HepG2 (cell line): ENCODE measurements around the gene DLG4. TPM values are rescaled to one million over a fixed set of nuclear protein-coding genes. Genes with fewer than 3 reads are reported as not detected.
A peak's percentile ranks its signal among the peaks of the same experiment; 100 is the strongest.

Experiments
- ETS1 ChIP-seq: sonication (generic); formaldehyde crosslinking; IDR thresholded peaks from 2 replicates; pipeline ENCODE4 v1.4.0; 2020; ENCODE audit warnings: missing genetic modification reagents
- HMG20A ChIP-seq: IDR thresholded peaks from 2 replicates; pipeline ENCODE4 v1.6.1; 2016; ENCODE audit warnings: borderline replicate concordance
- NFIC ChIP-seq: IDR thresholded peaks from 2 replicates; pipeline ENCODE4 v1.6.1; 2012; ENCODE audit warnings: mild to moderate bottlenecking, low read length, inconsistent platforms
- NR2C2 ChIP-seq: sonication (generic); formaldehyde crosslinking; IDR thresholded peaks from 2 replicates; pipeline ENCODE4 v1.4.0; 2020; ENCODE audit warnings: missing genetic modification reagents, mild to moderate bottlenecking, moderate library complexity, borderline replicate concordance
- SALL1 ChIP-seq: sonication (generic); formaldehyde crosslinking; IDR thresholded peaks from 2 replicates; pipeline ENCODE4 v1.8.0; 2022; ENCODE audit warnings: mild to moderate bottlenecking, missing genetic modification reagents
- SKI ChIP-seq: fragments of 450-650 bp; IDR thresholded peaks from one replicate; pipeline ENCODE4 v1.6.1; 2018; ENCODE audit warnings: mild to moderate bottlenecking; ENCODE audit not compliant: partially characterized antibody
- ZBTB20 ChIP-seq: sonication (generic); formaldehyde crosslinking; IDR thresholded peaks from 2 replicates; pipeline ENCODE4 v1.8.1; 2023; ENCODE audit warnings: missing genetic modification reagents, low read depth, mild to moderate bottlenecking, borderline replicate concordance
- ZFP82 ChIP-seq: sonication (generic); formaldehyde crosslinking; IDR thresholded peaks from 2 replicates; pipeline ENCODE4 v1.5.1; 2020; ENCODE audit warnings: mild to moderate bottlenecking, missing genetic modification reagents, borderline replicate concordance
- ZNF10 ChIP-seq: sonication (generic); formaldehyde crosslinking; IDR thresholded peaks from 2 replicates; pipeline ENCODE4 v1.4.0; 2020; ENCODE audit warnings: mild to moderate bottlenecking, low read depth, missing genetic modification reagents, borderline replicate concordance
- ZNF121 ChIP-seq: sonication (generic); formaldehyde crosslinking; IDR thresholded peaks from 2 replicates; pipeline ENCODE4 v1.5.0; 2020; ENCODE audit warnings: mild to moderate bottlenecking, missing genetic modification reagents
- ZNF143 ChIP-seq: sonication (generic); formaldehyde crosslinking; IDR thresholded peaks from 2 replicates; pipeline ENCODE4 v1.4.0; 2020; ENCODE audit warnings: missing genetic modification reagents
- ZNF207 ChIP-seq: fragments of 450-650 bp; IDR thresholded peaks from 2 replicates; pipeline ENCODE4 v1.6.1; 2016; ENCODE audit warnings: antibody characterized with exemption, borderline replicate concordance
- ZNF33B ChIP-seq: sonication (generic); formaldehyde crosslinking; IDR thresholded peaks from 2 replicates; pipeline ENCODE4 v1.5.1; 2020; ENCODE audit warnings: mild to moderate bottlenecking, missing genetic modification reagents
- ZNF407 ChIP-seq: sonication (generic); formaldehyde crosslinking; IDR thresholded peaks from one replicate; pipeline ENCODE4 v1.5.1; 2020; ENCODE audit warnings: mild to moderate bottlenecking, missing genetic modification reagents; ENCODE audit errors: not compliant biosample characterization
- ZNF605 ChIP-seq: sonication (generic); formaldehyde crosslinking; IDR thresholded peaks from 2 replicates; pipeline ENCODE4 v1.8.0; 2022; ENCODE audit warnings: mild to moderate bottlenecking, missing genetic modification reagents
- ZNF740 ChIP-seq: sonication (generic); formaldehyde crosslinking; IDR thresholded peaks from 2 replicates; pipeline ENCODE4 v1.4.0; 2020; ENCODE audit warnings: missing genetic modification reagents
- ZNF749 ChIP-seq: sonication (generic); formaldehyde crosslinking; IDR thresholded peaks from 2 replicates; pipeline ENCODE4 v1.8.0; 2022; ENCODE audit warnings: mild to moderate bottlenecking, missing genetic modification reagents, moderate library complexity, borderline replicate concordance
- polyA plus RNA-seq, 8 experiments: library from polyadenylated mRNA; depleted of rRNA in 3 of 8; stranded (reverse) in 7 of 8; unstranded in 1 of 8; fragments of >200 nt; fragmentation: Illumina TruSeq in 4 of 8; extraction: Trizol in 4 of 8; gene quantifications; 2 replicates each; pipeline versions ENCODE4 v1.2.1 to v1.2.3, GENCODE V29; 2011 to 2016; ENCODE audit warnings: low read depth in 4 of 8, missing spikeins in 1 of 8, mixed read lengths in 1 of 8; ENCODE audit not compliant: insufficient read depth in 1 of 8
- total RNA-seq, 5 experiments: library from RNA; depleted of rRNA; stranded (reverse); fragments of >200 nt; fragmentation: Illumina TruSeq; extraction: Trizol; gene quantifications; 2 replicates each; pipeline ENCODE4 v1.2.3, GENCODE V29; 2016; ENCODE audit warnings: low read depth in 1 of 5

The DLG4 gene
- total and polyA plus RNA-seq, 2 of the 13 experiments (the other 11 are each of a cell fraction or from before 2014, with no cell fraction given), result 0.71 to 4.3 TPM

GRCh38 chr17:7156342-7156940, 63.2 kb downstream of the DLG4 start (continued):
- TF ChIP-seq ZNF407 (CRISPR knock-in tag) (peak; percentile 61), HMG20A (CRISPR knock-in tag) (peak; percentile 45; the same call in 1 of the 2 replicates), SKI (peak; percentile 81), ZNF749 (CRISPR knock-in tag) (no peak), ZNF143 (CRISPR knock-in tag) (0 out of 2 replicates have a peak, but pooled peaks have one; percentile 20), ZNF121 (CRISPR knock-in tag) (no peak), ZNF33B (CRISPR knock-in tag) (peak; percentile 89; the same call in 1 of the 2 replicates), ZNF207 (no peak), NFIC (no peak), NR2C2 (CRISPR knock-in tag) (peak; percentile 96), ZNF605 (CRISPR knock-in tag) (peak; percentile 92), ZFP82 (CRISPR knock-in tag) (no peak; the same call in 1 of the 2 replicates), ETS1 (peak; percentile 93), ZBTB20 (peak; percentile 87; the same call in 1 of the 2 replicates), ZNF740 (peak; percentile 92; the same call in 1 of the 2 replicates), SALL1 (CRISPR knock-in tag) (peak; percentile 99), ZNF10 (no peak)
